ENCODE measurements around the gene PDSS2. TPM values are rescaled to one million over a fixed set of nuclear protein-coding genes. Genes with fewer than 3 reads are reported as not detected.
"Not testable (repeated sequence)": the region's sequence is repeated elsewhere in the genome, so short reads cannot be mapped to it uniquely, and the experiment has no call there.

Gene PDSS2
- total and polyA plus RNA-seq, 7 donors, result 9.4 to 18.5 (median 11.1) TPM

DNA sequence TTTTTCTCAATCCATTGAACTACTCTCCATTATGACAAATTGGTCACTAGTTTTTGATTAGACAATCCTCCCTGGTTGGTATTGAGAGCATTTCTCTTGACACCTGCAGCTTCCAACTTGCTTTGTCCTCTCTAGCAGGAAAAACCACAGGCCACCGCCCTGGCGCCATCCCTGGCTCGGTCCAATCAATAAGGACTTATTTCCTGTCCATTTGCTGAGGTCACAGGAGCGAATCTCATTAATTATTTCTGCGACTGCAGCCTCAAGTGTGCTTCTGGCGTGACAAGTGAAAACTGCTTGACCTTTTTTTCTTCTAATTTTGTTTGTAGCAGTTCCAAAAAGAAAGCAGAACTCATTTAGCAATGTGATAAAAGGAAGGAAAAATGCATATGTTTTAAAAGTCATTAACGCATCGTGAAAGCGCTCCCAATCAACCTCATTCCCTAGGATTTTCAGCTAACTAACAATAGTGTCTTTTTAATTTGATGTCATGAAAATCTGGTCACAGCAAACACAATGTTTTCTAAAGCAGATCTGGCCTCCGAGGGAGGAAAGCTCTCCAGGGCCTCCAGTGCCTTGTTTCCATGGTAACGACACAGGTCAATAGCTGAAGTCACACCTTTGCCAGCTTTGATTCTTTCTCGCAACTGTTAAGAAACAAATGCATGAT is 305.1 kb downstream of the PDSS2 start:
- WGBS, 2 donors, result 39 to 70% methylated on average over 12 of the region's 12 CpGs
- H3K27ac ChIP-seq, result no peak overlapping the region
- H3K36me3 ChIP-seq, result no peaks in the 10 kb centered on the region
- H3K4me1 ChIP-seq, result no peaks in the 10 kb centered on the region
- TF ChIP-seq, protein P1, sequence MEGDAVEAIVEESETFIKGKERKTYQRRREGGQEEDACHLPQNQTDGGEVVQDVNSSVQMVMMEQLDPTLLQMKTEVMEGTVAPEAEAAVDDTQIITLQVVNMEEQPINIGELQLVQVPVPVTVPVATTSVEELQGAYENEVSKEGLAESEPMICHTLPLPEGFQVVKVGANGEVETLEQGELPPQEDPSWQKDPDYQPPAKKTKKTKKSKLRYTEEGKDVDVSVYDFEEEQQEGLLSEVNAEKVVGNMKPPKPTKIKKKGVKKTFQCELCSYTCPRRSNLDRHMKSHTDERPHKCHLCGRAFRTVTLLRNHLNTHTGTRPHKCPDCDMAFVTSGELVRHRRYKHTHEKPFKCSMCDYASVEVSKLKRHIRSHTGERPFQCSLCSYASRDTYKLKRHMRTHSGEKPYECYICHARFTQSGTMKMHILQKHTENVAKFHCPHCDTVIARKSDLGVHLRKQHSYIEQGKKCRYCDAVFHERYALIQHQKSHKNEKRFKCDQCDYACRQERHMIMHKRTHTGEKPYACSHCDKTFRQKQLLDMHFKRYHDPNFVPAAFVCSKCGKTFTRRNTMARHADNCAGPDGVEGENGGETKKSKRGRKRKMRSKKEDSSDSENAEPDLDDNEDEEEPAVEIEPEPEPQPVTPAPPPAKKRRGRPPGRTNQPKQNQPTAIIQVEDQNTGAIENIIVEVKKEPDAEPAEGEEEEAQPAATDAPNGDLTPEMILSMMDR (IDR thresholded peaks at IDR 0.05), result no peak
- no peak for TF ChIP-seq POLR2AphosphoS5 (IDR thresholded peaks at IDR 0.05)
- no peak for TF ChIP-seq EP300 (IDR thresholded peaks at IDR 0.05)
- no peak for TF ChIP-seq POLR2A (IDR thresholded peaks at IDR 0.05)
- DNase-seq, result no peak
- intact Hi-C loops (cut with DNase I), result no loop called here
- no peaks in the 10 kb centered on the region for H3K9me3 ChIP-seq
- no peaks in the 10 kb centered on the region for H3K27me3 ChIP-seq
- H3K4me3 ChIP-seq, result no peak overlapping the region

DNA sequence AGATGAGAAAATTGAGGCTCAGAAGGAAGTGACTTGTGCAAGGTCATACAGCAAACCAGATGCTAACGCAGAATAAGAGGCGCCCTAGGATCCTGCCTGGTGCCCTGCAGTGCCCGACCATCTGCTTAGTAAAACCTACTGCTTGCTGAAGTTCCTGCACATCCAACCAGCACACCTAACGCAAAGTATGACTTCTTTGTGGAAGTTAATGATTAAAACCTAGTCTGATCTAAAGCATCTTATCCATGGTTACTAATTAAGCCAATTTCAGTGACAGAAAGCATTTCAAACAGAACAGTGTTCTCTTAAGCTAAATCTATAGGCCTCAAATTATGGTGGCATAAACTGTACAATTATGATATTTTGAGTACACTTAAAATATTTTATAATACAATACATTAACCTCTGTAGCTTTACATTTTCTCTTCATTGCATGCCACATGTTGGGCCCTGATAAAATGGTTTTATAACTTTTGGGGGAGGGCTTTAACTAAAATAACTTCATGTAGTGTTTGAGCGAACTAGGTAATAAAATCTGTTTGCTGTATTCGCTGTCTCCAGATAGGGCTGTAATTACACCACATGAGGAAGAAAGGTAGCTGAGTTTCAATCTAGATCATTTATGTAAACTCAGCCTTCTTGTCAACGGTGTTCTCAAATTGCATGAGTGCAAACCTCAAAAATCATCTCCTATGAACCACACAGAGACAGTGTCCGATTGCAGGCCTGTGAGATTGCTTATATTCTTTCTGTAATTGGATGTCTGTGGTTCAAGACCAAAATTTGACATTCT is 306.5 kb downstream of the PDSS2 start:
- Histone ChIP-seq H3K27ac (no peak overlapping the region), H3K4me1 (no peaks in the 10 kb centered on the region), H3K4me3 (no peak overlapping the region), H3K27me3 (no peaks in the 10 kb centered on the region), H3K36me3 (no peaks in the 10 kb centered on the region), H3K9me3 (no peaks in the 10 kb centered on the region)
- DNase-seq, result no peak
- TF ChIP-seq POLR2A (IDR thresholded peaks at IDR 0.05) (no peak), EP300 (IDR thresholded peaks at IDR 0.05) (no peak), POLR2AphosphoS5 (IDR thresholded peaks at IDR 0.05) (no peak)
- TF ChIP-seq, protein P1 (IDR thresholded peaks at IDR 0.05), result no peak
- 20 to 66% methylated on average over 8 of the region's 8 CpGs for WGBS, 2 donors
- intact Hi-C loops (cut with DNase I), result no loop called here

DNA sequence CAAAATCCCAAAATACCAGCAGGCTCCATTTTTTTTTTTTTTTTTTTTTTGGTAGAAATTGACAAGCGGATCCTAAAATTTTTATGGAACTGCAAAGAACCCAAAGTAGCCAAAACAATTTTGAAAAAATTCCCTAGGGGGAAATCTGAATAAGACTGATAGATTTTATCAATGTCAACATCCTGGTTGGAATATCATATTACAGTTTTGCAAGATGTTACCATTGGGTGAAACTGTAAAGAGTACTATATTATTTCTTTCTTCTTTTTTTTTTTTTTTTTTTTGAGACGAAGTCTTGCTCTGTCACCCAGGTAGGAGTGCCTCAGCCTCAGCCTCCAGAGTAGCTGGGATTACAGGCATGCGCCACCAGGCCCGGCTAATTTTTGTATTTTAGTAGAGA is 314.7 kb downstream of the PDSS2 start:
- Histone ChIP-seq H3K27ac (no peak overlapping the region), H3K36me3 (no peaks in the 10 kb centered on the region), H3K4me1 (no peaks in the 10 kb centered on the region), H3K4me3 (no peak overlapping the region), H3K27me3 (no peaks in the 10 kb centered on the region), H3K9me3 (no peaks in the 10 kb centered on the region)
- intact Hi-C loops (cut with DNase I), result no loop called here
- TF ChIP-seq, protein P1 (IDR thresholded peaks at IDR 0.05), result no peak
- TF ChIP-seq POLR2AphosphoS5 (IDR thresholded peaks at IDR 0.05), result no peak
- TF ChIP-seq POLR2A (IDR thresholded peaks at IDR 0.05), result no peak
- DNase-seq, result no peak
- 95 to 96% methylated on average over 4 of the region's 4 CpGs for WGBS, 2 donors

DNA sequence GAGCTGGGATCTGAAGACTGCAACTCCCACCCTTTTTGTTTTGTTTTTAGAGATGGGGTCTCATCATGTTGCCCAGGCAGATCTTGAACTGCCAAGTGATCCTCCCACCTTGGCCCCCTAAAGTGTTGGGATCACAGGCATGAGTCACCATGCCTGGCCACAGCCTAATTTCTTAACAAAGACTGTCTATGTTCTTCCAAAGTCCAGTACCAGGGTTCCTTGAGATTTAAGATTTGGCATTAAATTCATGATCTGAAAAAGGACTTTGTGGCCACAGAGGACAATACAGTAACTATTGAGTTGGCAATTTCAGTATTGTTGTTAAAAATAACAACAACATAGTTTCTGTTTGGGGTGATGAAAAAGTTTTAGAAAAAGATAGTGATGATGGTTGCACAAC is 315.4 kb downstream of the PDSS2 start:
- H3K27ac ChIP-seq, result no peak overlapping the region
- no peaks in the 10 kb centered on the region for H3K36me3 ChIP-seq
- H3K27me3 ChIP-seq, result no peaks in the 10 kb centered on the region
- no peak for DNase-seq
- no peaks in the 10 kb centered on the region for H3K4me1 ChIP-seq
- TF ChIP-seq POLR2A (IDR thresholded peaks at IDR 0.05), result no peak
- no peaks in the 10 kb centered on the region for H3K9me3 ChIP-seq
- H3K4me3 ChIP-seq, result no peak overlapping the region
- intact Hi-C loops (cut with DNase I), result no loop called here

DNA sequence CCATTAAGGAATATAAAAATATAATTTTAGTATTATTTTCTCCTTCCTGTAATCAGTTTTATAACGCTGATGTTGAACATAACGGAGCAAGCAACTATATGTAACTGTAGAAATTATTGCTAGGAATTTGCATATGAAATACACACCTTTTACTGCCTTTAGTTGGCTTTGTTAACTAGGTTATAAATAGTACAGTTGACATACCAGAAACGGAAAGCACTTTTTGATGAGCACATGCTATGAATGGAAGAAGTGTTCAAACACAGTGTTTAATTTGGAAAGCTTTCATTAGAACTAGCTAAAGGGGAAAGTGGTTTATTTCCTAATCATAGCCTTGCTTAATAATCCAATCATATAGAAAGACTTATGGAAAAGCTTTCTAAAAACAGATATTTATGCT is 318.8 kb downstream of the PDSS2 start:
- H3K27me3 ChIP-seq, result no peaks in the 10 kb centered on the region
- intact Hi-C loops (cut with DNase I), result no loop called here
- H3K4me3 ChIP-seq, result no peak overlapping the region
- H3K27ac ChIP-seq, result no peak overlapping the region
- TF ChIP-seq POLR2A (IDR thresholded peaks at IDR 0.05) (no peak), POLR2AphosphoS5 (IDR thresholded peaks at IDR 0.05) (no peak), EP300 (IDR thresholded peaks at IDR 0.05) (no peak)
- TF ChIP-seq, protein P1 (IDR thresholded peaks at IDR 0.05), result no peak
- H3K9me3 ChIP-seq, result no peaks in the 10 kb centered on the region
- no peaks in the 10 kb centered on the region for H3K36me3 ChIP-seq
- WGBS, 2 donors, result 45 to 74% methylated on average over 3 of the region's 3 CpGs
- no peak for DNase-seq
- no peaks in the 10 kb centered on the region for H3K4me1 ChIP-seq

DNA sequence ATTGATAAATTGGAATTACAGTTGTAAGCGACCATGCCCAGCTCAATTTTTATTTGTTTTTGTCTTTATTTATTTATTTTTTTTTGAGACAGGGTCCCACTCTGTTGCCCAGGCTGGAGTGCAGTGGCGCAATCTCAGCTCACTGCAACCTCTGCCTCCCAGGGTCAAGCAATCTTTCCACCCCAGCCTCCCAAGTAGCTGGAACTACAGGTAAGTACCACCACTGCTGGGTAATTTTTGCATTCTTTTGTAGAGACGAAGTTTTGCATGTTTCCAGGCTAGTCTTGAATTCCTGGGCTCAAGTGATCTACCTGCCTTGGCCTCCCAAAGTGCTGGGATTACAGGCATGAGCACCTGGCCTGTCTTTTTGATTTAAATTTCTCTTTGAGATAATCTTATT is 323.0 kb downstream of the PDSS2 start:
- H3K36me3 ChIP-seq; DNase-seq; H3K9me3 ChIP-seq; H3K27me3 ChIP-seq; H3K27ac ChIP-seq; H3K4me1 ChIP-seq; H3K4me3 ChIP-seq; intact Hi-C loops (cut with DNase I): not testable (repeated sequence)
- 92 to 93% methylated on average over 3 of the region's 3 CpGs for WGBS, 2 donors

DNA sequence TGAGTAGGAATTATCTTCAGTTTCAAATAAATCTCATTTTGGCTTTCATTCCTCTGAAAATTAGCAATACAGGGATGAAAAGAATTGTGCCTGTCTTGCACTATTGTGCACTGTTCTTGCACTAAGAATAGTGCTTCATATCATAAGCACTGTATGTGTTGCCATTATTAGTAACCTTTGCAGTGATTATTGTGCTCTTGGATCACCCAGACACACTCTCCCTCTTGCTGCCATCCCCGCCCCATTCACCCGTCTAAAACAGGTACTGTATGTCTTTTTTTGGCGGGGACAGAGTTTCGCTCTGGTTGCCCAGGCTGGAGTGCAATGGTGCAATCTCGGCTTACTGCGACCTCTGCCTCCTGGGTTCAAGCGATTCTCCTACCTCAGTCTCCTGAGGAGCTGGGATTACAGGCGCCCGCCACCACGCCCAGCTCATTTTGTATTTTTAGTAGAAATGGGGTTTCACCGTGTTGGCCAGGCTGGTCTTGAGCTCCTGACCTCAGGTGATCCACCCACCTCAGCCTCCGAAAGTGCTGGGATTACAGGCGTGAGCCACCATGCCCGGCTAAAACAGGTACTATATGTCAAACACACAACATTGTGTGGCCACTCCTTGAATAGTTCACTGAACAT is 324.2 kb downstream of the PDSS2 start:
- H3K9me3 ChIP-seq; H3K4me3 ChIP-seq; intact Hi-C loops (cut with DNase I); H3K27ac ChIP-seq; DNase-seq; H3K36me3 ChIP-seq; H3K27me3 ChIP-seq; H3K4me1 ChIP-seq: not testable (repeated sequence)
- WGBS, 2 donors, result 90 to 94% methylated on average over 14 of the region's 14 CpGs
